Body of pancreas (tissue), 4 donors: ENCODE data around the gene ZNF136. TPM values are rescaled to one million over a fixed set of nuclear protein-coding genes. Genes with fewer than 3 reads are reported as not detected.

Source experiments
- ATAC-seq: fragments of 150-250 bp; one replicate; pipeline ENCODE4 v1.9.1; 2016
- DNase-seq, 4 donors: peaks; one replicate each; pipeline ENCODE4 v3.0.0-alpha.2; 2019
- H3K27ac ChIP-seq, 4 donors: fragments of 200-600 bp; sonication (generic); 1 replicate in 3 of 4; 2 replicates in 1 of 4; pipeline versions ENCODE4 v1.5.1 to v1.6.1; 2016 to 2019; ENCODE audit warnings: mild to moderate bottlenecking in 1 of 4, mixed read lengths in 1 of 4, moderate library complexity in 1 of 4
- H3K27me3 ChIP-seq, 2 donors: fragments of 200-600 bp; sonication (generic); one replicate each; pipeline ENCODE4 v1.6.0; 2016; ENCODE audit warnings: mild to moderate bottlenecking in 1 of 2
- H3K36me3 ChIP-seq, 2 donors: fragments of 200-600 bp; sonication (generic); replicated peaks in 1 of 2; 2 replicates each; pipeline ENCODE4 v1.5.1; 2016; ENCODE audit warnings: low read depth in 2 of 2; ENCODE audit not compliant: insufficient read depth in 1 of 2
- H3K4me1 ChIP-seq: fragments of 200-600 bp; sonication (generic); one replicate; pipeline ENCODE4 v1.6.0; 2016
- H3K4me3 ChIP-seq, 2 donors: fragments of 200-600 bp; sonication (generic); 1 replicate in 1 of 2; 2 replicates in 1 of 2; pipeline ENCODE4 v1.5.1; 2016 to 2019
- H3K9me3 ChIP-seq, 3 donors: fragments of 200-600 bp; sonication (generic); 1 replicate in 2 of 3; 2 replicates in 1 of 3; pipeline ENCODE4 v1.5.1; 2016
- CTCF ChIP-seq, 7 experiments: fragments of 450-650 bp in 4 of 7; fragments of 200-600 bp in 3 of 7; sonication (generic) in 3 of 7; IDR thresholded peaks; one replicate each; pipeline ENCODE4 v1.5.1; 2016 to 2019; ENCODE audit warnings: antibody characterized with exemption in 7 of 7
- POLR2A ChIP-seq, 3 donors: fragments of 450-650 bp; IDR thresholded peaks; one replicate each; pipeline ENCODE4 v1.6.1; 2016; ENCODE audit warnings: antibody characterized with exemption in 3 of 3, mild to moderate bottlenecking in 2 of 3
- WGBS, 2 donors: methylation state at CpG; one replicate each; pipeline ENCODE4 v1.1.5; 2017; 5-methylcytosine and 5-hydroxymethylcytosine counted together
- intact Hi-C: fragments of 100-400 bp; cut with DNase I; formaldehyde crosslinking; loops from one replicate; pipeline ENCODE4 v1.15.1; 2023
- total RNA-seq, 2 donors: library from RNA; depleted of rRNA; stranded (reverse); fragments of >200 nt; gene quantifications; one replicate each; pipeline ENCODE4 v1.1.0, GENCODE V29; 2016

The ZNF136 gene
- total RNA-seq, 2 donors from 2014 or later: 3.4 to 4.0 TPM

- Histone ChIP-seq H3K4me3 (no peak overlapping the region), H3K36me3 (no peaks in the 10 kb centered on the region), H3K27ac (no peak overlapping the region), H3K27me3 (no peaks in the 10 kb centered on the region), H3K9me3 (peaks cover 0 to 26% (median 0%) of the 10 kb centered on the region in 3 donors), H3K4me1 (no peaks in the 10 kb centered on the region)
- ATAC-seq (no peak), DNase-seq (no peak)
- TF ChIP-seq POLR2A (IDR thresholded peaks at IDR 0.05) (no peak), CTCF (IDR thresholded peaks at IDR 0.05) (no peak)
- intact Hi-C loops: no loop called here
Observed at GRCh38 chr19:12217332-12217731, 54.4 kb downstream of the ZNF136 start.

- no peaks in the 10 kb centered on the region for H3K36me3 ChIP-seq
- H3K9me3 ChIP-seq: peaks cover 0 to 3% (median 0%) of the 10 kb centered on the region in 3 donors
- H3K27ac ChIP-seq: no peak overlapping the region
- ATAC-seq (no peak), DNase-seq (no peak)
- WGBS, 2 donors: 88 to 97% methylated on average over 1 of the region's 1 CpG
- intact Hi-C loops: no loop called here
- TF ChIP-seq CTCF (IDR thresholded peaks at IDR 0.05) (no peak), POLR2A (IDR thresholded peaks at IDR 0.05) (no peak)
- no peaks in the 10 kb centered on the region for H3K27me3 ChIP-seq
- no peaks in the 10 kb centered on the region for H3K4me1 ChIP-seq
- no peak overlapping the region for H3K4me3 ChIP-seq
Observed at GRCh38 chr19:12222980-12223630, 60.2 kb downstream of the ZNF136 start.

- DNase-seq (no peak), ATAC-seq (no peak)
- Histone ChIP-seq H3K4me1 (no peaks in the 10 kb centered on the region), H3K27me3 (no peaks in the 10 kb centered on the region), H3K4me3 (no peak overlapping the region), H3K9me3 (no peaks in the 10 kb centered on the region), H3K36me3 (no peaks in the 10 kb centered on the region), H3K27ac (no peak overlapping the region)
- TF ChIP-seq POLR2A (IDR thresholded peaks at IDR 0.05) (no peak), CTCF (IDR thresholded peaks at IDR 0.05) (no peak)
- 94 to 95% methylated on average over 6 of the region's 6 CpGs for WGBS, 2 donors
- intact Hi-C loops: no loop called here
Observed at GRCh38 chr19:12224676-12225075, 61.8 kb downstream of the ZNF136 start.

GRCh38 chr19:12229990-12230389 is 67.1 kb downstream of the ZNF136 start:
- Histone ChIP-seq H3K4me1 (no peaks in the 10 kb centered on the region), H3K36me3 (no peaks in the 10 kb centered on the region), H3K9me3 (peaks cover 0 to 8% (median 0%) of the 10 kb centered on the region in 3 donors), H3K4me3 (no peak overlapping the region), H3K27me3 (no peaks in the 10 kb centered on the region), H3K27ac (no peak overlapping the region)
- intact Hi-C loops: no loop called here
- TF ChIP-seq CTCF (IDR thresholded peaks at IDR 0.05): no peak
- TF ChIP-seq POLR2A (IDR thresholded peaks at IDR 0.05): no peak
- DNase-seq (no peak), ATAC-seq (no peak)
- 97 to 98% methylated on average over 3 of the region's 3 CpGs for WGBS, 2 donors
